Activated T-cell treated with anti-CD3 and anti-CD28 coated beads for 1 hour (primary cell): ENCODE measurements around the gene PARD3.

Experiments used
- DNase-seq: peaks from one replicate; pipeline ENCODE4 v3.0.0-alpha.2; 2020; ENCODE audit warnings: low read depth

Gene PARD3

DNA sequence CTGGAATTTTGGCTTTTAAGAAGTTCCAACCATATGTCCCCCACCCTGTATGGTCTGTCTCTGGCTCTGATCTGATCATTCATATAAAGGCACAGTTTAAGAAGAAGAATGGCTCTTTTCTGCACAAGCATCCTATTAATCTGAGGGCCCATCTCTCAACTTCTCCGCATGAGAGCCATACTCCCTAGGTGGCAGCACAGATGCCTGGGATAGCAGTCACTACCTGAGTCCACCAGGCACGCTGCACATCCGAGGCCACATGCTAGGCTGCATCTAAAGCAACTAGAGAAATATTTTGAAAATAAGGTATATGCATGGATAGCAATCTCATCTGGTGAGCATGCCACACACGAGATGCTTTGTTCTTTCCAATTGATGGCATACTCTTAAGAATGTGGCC is 565.5 kb downstream of the PARD3 start:
- no peak for DNase-seq

DNA sequence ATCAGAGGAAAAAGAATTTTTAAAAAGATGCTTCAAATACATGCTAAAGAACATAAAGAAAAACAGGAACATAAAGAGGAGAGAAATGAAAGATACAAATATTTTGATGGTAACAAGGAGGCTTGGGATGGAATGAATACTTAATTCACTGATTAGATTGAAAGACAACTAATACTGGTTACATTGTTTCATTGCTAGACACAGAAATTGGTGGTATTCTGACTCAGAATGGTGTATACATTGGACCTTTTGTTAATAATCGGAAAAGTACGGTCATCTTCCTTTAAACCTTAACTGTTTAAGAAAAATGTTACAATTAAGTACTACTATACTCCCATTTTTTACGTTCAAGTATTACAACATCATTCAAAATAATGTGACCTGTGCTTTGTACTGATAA is 567.5 kb downstream of the PARD3 start:
- no peak for DNase-seq

DNA sequence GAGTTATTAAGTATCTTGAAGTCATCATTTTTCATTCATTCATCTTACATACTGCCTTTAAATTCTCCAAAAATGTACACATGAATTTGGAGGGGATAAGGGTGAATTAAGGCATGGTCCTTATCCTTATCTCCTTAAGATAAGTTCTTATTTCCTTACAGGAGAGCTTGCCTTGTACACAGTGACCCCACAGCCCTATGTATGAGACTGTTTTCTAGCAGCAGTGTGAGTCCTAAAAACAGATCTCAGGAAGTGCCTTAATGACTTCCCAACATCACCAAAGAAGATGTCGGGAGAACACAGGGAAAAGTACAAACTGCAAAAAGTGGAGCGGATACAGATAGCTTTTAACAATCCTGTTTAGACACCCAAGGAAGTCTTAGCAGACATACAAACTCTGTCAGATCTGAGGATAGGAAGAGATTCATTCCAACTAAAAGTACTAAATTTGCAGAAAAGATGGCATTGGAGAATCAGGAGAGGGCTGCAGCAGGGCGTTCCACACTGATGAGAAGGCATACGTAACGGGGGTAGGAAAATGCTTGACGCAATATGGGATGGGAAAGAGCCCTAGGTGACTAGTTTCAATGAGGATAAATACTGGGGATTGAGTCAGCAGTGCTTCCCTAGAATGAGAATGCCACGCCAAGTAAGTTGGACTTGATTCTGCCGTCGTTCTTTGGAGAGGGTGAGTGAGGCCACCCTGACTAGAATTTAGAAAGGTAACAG is 570.2 kb downstream of the PARD3 start:
- DNase-seq, result no peak

DNA sequence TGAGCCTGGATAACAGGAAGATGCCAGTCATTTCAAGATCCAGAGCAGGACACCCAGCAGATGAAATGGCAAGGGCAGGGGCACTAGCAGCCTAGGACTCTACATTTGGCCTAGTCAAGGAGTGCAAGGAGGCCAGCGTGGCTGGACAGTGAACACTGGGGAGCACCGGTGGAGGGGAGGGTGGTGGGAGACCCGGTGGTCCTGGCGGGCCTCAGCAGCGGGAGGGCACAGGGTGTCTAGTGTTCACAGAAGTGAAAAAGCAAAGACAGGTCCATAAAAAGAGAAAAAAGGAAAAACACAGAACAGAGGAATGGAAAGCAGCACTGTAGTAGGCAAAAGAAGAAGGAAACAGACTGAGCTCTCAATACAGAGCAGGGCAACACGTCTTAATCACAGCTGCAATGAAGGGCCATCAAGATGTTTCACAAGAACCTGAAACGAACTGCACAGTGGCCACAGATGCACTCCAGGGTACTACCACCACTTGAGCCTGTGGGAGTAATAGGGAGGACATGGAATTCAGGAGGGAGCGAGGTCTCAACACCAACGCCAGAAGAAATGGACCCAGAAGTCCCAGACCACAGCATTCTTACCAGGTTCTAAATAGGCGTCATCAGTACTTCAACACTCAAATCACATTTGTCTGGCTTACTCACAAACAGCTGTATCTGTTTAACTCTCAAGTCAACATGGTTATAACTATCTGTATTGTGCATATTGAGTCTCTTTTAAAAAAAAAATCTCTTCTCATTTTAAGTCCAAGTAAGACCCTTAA is 573.7 kb downstream of the PARD3 start:
- DNase-seq, result no peak

DNA sequence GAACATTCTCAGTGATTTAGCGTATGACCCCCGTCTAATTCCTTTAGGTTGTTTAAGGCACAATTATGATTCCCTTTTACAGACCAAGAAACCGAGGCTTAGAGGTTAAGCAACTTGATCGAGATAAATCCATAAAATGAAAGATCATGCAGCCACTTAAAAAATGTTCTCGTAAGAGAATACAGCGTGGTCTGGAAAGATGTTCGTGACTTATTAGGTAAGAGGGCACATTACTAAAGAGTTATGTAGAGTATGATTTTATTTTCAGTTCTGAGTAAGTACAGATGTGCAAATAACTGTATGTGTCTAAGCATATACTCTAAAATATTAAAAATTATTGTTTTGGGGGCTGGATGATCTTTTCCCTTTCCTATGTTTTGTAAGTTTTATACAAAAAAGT is 575.1 kb downstream of the PARD3 start:
- no peak for DNase-seq

DNA sequence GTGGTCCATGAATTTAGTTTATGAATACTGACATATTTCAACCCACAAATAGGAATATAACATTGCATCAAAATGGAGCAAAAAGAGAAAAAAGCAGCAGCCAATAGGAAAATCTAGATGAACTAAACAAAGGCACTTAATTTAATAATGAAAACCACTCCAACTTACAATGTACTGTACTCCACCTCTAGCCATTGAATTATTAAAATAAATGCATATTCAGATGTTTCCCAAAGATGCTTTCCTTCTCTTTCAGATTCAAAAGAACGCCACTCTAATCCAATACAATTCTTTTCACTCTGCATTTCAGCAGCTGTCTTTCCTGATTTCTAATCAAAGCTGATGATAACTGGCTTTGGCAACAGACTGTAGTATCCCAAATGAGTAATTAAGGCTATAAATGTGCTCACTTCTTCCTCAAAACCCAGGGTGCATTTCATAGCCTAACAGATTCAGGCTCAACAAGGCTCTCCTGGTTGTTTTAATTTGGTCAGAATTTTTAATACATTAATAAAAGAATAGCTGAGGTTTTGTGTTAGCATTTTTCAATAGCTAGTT is 577.1 kb downstream of the PARD3 start:
- DNase-seq, result no peak

DNA sequence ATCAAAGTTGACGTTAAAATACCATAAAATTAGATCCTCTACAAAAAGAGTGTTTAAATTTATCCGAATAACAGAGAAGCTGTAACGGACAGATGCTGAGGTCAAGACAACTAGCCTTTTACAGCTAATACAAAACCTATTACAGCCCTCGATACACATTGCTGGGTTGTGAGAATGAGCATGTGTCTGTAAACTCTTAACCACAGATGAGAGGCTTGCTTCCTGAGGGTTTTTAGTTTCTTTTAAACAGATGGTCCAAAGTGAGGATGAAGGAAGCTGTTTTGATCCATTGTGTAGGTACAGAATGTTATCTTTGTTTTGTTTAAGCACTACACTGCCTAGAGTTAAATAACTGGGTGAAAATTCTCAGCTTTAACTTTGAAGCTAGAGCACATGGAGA is 578.2 kb downstream of the PARD3 start:
- DNase-seq, result no peak

DNA sequence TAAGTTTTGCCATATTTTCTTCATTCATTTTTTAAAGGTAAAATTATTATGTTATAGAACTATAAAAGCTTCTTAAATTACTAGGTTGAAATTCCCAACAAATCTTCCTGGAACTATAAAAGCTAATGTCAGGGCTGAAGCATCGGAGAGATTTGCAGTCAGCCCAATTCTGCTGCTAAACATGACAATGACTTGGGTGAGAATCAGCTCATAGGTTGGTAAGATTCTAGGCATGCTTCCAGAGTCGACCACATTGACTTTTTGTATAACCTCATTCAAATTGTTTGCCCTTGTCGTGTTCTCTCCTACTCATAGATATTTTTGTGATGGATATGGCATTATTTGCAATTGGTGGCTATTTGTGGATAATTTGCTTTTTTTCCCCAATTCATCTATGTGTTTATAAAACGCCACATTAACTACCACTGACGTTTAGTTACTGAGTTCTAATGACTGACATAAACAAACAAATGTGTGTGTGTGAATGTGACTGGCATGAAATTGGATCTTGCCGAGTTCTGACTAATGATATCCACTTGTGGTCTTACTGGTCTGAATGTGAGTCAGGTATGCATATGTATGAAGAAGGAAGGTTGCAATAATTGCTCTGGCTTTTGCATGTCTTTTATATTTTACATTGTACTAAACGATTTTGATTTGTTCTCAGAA is 579.8 kb downstream of the PARD3 start:
- DNase-seq, result no peak

DNA sequence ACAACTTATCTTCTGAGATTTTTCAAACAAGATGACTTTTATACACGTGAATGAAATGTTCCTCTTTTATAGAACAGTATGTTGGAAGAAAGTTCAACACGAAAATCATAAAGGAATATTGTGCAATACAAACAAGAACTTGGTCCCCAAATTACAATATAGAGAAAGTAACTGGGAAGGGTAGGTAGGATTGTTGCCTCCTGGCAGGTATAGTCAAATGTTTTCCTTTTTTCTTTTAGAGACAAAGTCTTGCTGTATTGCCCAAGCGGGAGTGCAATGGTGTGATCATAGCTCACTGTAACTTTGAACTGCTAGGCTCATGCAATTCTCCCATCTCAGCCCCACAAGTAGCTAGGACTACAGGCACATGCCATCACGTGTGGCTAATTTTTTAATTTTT is 582.6 kb downstream of the PARD3 start:
- no peak for DNase-seq

DNA sequence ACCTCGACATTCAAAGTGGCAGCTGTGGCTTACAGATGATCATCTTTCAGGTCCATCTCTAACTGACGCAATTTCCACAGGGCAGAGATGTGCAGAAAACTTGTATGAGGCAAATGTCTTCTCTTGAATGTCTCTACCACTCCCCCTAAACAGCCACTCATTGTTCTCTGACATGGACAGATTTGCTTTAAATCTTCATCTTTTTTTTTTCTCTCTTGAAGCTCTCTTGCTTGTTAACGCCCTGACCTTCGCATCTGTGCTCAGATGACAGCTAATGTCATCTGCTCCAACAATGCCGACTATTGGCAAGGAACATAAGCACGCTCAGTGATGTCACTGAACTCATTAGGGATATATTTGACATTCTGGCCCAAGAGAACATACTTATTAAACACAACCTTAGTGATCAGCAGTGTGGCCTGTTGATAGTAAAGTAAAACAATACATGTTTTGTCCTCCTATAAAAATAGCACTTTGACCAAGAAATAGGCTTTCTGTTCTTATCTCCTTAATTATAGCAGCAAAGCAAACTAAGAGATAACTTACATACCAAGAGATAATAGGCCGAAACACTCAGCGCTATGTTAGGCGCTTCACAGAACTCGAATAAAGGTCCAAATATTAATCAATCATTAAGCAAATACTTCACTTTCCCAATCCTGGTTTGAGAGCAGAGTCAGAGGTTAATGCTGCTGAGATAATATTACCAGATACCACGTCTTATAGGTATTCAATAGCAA is 583.5 kb downstream of the PARD3 start:
- no peak for DNase-seq

DNA sequence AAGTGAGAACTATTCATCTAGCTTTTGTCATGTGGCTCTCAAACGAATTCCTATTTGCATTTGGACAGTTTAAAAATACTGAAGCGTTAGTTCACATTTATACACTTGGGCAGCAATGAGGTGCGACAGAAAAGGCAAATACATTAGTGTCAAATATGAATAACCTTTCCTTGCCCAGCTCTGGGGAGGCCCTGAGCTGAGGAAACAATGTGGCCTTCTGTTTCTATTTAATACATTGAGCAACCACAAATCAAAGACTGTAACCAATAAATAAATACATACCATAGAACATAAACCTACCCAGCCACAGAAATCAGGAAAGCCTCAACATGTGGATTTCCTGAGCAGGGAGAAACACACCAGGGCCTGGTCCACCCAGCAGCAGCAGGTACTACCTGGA is 585.2 kb downstream of the PARD3 start:
- DNase-seq, result no peak

DNA sequence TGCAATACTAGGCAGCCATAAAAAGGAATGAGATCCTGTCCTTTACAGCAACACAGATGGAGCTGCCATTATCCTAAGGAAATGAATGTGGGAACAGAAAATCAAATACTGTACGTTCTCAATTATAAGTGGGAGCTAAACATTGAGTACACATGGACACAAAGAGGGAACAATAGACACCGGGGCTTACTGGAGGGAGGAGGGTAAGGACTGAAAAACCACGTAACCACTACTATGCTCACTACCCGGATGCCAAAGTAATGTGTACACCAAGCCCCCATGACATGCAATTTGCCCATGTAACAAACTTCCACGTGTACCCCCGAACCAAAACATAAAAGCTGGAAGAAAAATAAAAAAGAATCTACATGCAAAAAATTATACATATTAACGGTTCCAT is 587.0 kb downstream of the PARD3 start:
- no peak for DNase-seq

DNA sequence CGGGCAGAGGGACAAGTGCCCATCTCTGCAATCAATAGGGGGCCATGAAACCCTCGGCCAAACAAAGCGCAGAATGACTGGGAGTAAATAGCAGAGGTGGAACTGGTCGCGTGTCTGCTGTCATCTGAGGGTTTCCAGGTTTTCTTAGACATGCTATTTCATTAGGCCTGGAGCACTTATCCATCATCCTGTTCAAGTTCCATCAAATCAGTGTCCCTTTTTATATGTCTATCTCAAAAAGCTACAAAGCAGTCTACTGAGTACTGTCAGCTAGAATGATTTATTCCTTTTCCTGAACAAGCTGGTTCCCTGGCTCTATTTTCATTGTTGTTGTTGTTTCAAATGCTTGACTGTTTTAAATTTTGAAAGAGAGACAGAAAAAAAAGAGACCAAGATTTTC is 590.5 kb downstream of the PARD3 start:
- DNase-seq, result no peak

DNA sequence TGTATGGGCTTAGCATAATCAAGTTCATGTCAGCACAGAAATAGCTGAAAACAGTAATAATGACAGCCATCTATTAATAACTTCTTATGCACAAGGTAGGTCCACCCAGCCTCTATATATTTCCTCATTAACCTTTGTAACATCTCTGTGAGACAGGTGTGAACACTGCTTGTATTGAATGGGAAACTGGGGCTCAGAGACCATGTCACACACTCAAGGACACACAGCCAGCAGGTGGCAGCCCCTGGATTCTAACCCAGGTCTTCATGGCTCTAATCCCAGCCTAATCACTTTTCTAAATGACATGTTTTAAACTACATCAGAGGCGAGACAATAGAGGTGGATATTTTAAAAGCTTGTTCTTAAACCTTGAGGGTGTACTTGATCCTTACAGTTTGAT is 591.4 kb downstream of the PARD3 start:
- DNase-seq, result no peak

DNA sequence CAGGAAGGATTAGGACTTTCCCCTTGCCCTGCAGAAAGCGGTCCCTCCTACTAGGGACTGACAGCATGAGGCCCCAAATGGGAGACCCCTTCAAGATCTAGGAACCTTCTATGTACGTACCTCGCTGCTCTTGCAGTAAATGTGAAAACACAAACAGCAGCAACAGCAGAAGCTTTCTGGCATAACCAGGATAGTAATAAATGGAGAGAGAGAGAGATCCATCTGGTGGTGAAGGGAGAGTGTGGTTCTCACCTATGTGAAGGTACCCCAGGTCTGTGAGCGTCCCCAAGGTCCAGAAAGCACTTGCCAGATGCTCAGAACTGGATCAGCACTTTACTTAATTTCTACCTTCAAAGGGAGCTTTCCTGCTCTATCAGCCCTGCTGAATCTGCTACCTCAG is 592.7 kb downstream of the PARD3 start:
- DNase-seq, result no peak

DNA sequence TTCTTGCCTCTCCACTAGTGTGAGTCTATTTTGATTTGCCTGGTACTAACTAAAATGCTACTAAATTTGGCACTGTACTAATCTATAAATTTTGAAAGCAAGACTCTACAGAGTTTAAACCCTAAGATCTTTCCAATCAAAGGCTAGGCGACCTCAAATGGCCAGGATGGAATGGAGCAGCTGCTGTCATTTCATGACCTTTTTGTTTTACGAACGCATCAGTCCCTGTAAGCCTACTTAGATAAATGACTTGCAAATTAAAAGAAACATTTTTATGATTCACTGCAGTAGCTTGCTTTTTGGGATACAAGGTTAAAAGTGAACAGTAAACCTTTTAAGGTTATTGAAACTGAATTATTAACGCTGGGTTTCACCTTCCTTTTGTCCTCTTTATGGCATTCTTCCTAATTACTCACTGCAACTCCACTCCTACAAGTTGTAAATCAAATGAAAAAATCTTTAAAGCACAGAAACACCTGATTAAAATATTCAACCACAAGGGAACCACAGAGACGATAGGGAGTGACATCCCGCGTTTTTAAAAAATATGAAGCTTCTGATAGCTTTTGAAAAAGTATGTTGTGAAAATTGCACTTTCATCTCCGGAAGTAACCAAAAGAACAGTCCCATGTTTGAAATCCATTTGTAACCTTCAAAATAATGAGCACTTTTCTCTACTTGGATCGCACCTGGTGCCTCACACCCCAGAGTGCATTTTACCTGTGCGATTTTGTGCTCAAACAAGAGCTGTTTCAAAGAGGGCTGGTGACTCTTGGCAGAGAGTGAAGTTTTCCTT is 595.1 kb downstream of the PARD3 start:
- no peak for DNase-seq

DNA sequence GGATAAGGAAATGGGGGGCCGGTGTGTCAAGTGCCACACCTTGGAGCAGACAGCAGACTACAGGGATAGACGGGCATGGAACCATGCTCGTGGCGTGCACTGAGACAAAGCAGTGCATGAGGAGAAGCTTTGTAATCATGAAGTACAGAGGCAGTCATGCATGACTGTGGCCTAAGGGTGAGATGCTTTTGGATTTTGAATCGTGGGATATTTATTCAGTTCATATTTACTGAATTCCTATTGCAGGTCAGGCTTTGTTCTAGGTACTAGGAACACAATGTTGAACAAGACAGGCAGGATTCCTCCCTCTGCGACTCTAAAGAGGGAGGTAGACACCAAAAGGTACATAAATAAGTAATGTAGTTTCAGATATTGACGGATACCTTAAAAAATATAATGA is 597.6 kb downstream of the PARD3 start:
- no peak for DNase-seq

DNA sequence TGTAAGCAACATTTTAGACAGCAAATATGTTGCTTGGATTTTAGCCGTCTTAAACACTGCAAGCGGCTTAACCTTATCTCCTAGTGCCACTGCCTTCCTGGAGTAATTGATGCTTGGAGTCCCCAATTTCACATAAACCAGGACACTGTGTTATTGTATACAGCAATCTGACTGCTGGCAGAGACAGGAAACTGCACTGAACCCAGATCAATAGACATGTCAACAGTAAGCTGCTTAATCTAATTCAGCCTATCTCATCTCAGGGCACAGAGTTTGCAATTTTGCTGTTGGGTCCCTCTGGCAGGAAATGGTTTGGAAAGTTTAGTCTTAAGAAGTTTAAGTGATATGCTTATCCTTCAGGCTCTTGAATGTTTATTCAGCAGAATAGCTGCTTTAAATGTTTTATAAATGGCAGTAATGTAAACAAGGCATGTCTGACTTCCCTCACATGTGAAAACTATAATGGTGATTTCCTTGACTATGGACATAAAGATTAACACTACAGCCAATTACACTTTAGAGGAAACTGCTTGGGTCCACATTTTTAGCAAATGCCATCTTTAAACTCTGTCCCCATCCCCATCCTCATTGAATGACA is 598.6 kb downstream of the PARD3 start:
- no peak for DNase-seq

DNA sequence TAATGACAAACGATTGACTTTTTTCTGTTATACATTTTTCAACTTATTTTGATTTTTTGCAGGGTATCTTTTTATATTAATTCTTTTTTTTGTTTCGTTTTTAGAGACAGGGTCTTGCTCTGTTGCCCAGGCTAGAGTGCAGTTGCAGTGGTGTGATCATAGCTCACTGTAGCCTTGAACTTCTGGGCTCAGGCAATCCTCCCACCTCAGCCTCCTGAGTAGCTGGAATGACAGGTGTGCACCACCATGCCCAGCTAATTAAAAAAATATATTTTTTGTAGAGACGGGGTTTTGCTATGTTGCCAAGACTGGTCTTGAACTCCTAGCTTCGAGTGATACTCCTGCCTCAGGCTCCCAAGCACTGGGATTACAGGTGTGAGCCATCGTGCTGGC is 601.3 kb downstream of the PARD3 start:
- DNase-seq, result no peak

DNA sequence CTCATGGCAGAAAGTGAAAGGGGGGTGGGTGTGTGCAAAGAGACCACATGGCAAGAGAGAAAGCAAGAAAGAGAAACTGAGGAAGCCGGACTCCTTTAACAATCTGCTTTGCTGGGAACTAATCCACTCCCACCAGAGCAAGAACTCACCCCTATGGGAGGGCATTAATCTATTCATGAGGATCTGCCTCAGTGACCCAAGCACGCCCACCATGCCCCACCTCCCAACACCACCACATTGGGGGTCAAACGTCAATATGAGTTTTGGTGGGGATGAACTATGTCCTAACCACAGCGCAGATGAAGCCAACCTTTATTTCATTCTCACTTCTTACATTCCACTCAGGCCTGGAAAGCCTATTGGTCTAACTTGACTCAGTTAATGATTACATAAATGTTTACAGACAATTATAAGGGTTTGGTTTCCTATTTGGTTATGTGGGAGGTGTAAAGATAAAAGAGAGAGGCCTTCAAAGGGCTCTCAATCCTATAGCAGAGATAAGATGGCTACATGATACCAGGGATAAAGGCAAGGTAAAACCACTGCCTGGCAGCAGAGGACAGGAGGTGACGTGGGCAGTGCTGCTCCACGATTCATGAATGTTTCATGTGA is 601.8 kb downstream of the PARD3 start:
- no peak for DNase-seq

DNA sequence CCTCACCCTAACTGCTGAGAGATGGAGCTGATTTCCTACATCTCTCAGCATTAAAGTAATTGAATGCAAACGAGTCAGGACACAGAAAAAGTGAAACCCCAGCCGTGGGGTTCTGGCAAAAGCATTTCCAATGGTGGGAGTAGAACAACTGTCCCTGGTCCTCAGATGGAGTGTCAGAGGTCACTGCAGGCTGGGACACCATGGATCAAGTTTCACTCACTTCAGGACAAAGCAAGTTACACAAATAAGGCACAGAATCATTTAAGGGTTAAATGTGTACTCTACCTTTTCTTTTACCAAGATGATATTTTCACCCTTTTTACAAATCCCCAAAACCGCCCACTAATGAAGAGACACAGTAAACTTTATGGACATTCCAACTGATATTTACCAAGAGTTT is 607.8 kb downstream of the PARD3 start:
- no peak for DNase-seq
